ENCODE data around the gene HPCAL1. TPM values are rescaled to one million over a fixed set of nuclear protein-coding genes. Genes with fewer than 3 reads are reported as not detected.

Gene HPCAL1
- total RNA-seq, 1 donor from 2014 or later: 401 TPM

- H3K9me3 ChIP-seq: no peaks in the 10 kb centered on the region
- H3K27me3 ChIP-seq: no peaks in the 10 kb centered on the region
- DNase-seq (ENCODE audit: low spot score in 2 of 2): no peak
- intact Hi-C loops (cut with DNase I): loop anchor here (2.0 to 10.0 kb wide), 7 partner anchors 148 to 957 kb away; partner anchors contain the start of genes CYS1, HPCAL1, NOL10 and PDIA6
- H3K4me1 ChIP-seq: peaks cover 7 to 41% of the 10 kb centered on the region in 2 donors
- H3K4me3 ChIP-seq: peak overlapping the region in 1 of 2 donors; percentile 83
- no peak overlapping the region for H3K27ac ChIP-seq
- TF ChIP-seq CTCF (IDR thresholded peaks at IDR 0.05): no peak
- H3K36me3 ChIP-seq: no peaks in the 10 kb centered on the region
Observed at GRCh38 chr2:10449838-10450691, 147.4 kb downstream of the HPCAL1 start.

- Histone ChIP-seq H3K27ac (no peak overlapping the region), H3K4me3 (no peak overlapping the region), H3K36me3 (no peaks in the 10 kb centered on the region), H3K9me3 (no peaks in the 10 kb centered on the region), H3K4me1 (peaks cover 7 to 27% of the 10 kb centered on the region in 2 donors), H3K27me3 (no peaks in the 10 kb centered on the region)
- intact Hi-C loops (cut with DNase I): loop anchor here (10.0 kb wide), 1 partner anchor 233 kb away; the partner anchor contains the start of gene NOL10
- no peak for TF ChIP-seq CTCF (IDR thresholded peaks at IDR 0.05)
- no peak for DNase-seq (ENCODE audit: low spot score in 2 of 2)
Observed at GRCh38 chr2:10451819-10452218, 149.1 kb downstream of the HPCAL1 start.

- no peaks in the 10 kb centered on the region for H3K27me3 ChIP-seq
- intact Hi-C loops (cut with DNase I): loop anchor here (10.0 kb wide), 1 partner anchor 232 kb away; the partner anchor contains the start of gene NOL10
- TF ChIP-seq CTCF (IDR thresholded peaks at IDR 0.05): no peak
- H3K9me3 ChIP-seq: no peaks in the 10 kb centered on the region
- DNase-seq (ENCODE audit: low spot score in 2 of 2): no peak
- H3K36me3 ChIP-seq: no peaks in the 10 kb centered on the region
- no peak overlapping the region for H3K27ac ChIP-seq
- peaks cover 7 to 26% of the 10 kb centered on the region in 2 donors for H3K4me1 ChIP-seq
- H3K4me3 ChIP-seq: no peak overlapping the region
Observed at GRCh38 chr2:10452312-10452711, 149.6 kb downstream of the HPCAL1 start.

- DNase-seq (ENCODE audit: low spot score in 2 of 2): no peak
- no peak overlapping the region for H3K4me3 ChIP-seq
- no peaks in the 10 kb centered on the region for H3K27me3 ChIP-seq
- H3K36me3 ChIP-seq: no peaks in the 10 kb centered on the region
- H3K9me3 ChIP-seq: no peaks in the 10 kb centered on the region
- H3K4me1 ChIP-seq: peaks cover 7 to 29% of the 10 kb centered on the region in 2 donors
- intact Hi-C loops (cut with DNase I): loop anchor here (10.0 kb wide), 1 partner anchor 232 kb away; the partner anchor contains the start of gene NOL10
- peak overlapping the region in 1 of 2 donors; percentile 73 for H3K27ac ChIP-seq
- TF ChIP-seq CTCF (IDR thresholded peaks at IDR 0.05): no peak
Observed at GRCh38 chr2:10452956-10453904, 150.5 kb downstream of the HPCAL1 start.

- H3K27me3 ChIP-seq: no peaks in the 10 kb centered on the region
- H3K27ac ChIP-seq: peak overlapping the region; percentile 65 to 73
- H3K36me3 ChIP-seq: no peaks in the 10 kb centered on the region
- DNase-seq (ENCODE audit: low spot score in 2 of 2): no peak
- no peaks in the 10 kb centered on the region for H3K9me3 ChIP-seq
- intact Hi-C loops (cut with DNase I): loop anchor here (10.0 kb wide), 1 partner anchor 231 kb away; the partner anchor contains the start of gene NOL10
- H3K4me3 ChIP-seq: no peak overlapping the region
- H3K4me1 ChIP-seq: peaks cover 4 to 29% of the 10 kb centered on the region in 2 donors
- TF ChIP-seq CTCF (IDR thresholded peaks at IDR 0.05): no peak
Observed at GRCh38 chr2:10453905-10454298, 151.2 kb downstream of the HPCAL1 start.
